MM.1S (cell line): Measurements from ENCODE around the gene PLXNA4.

ENCODE experiments used
- DNase-seq: peaks from one replicate; pipeline ENCODE4 v3.0.0-alpha.2; 2015
- H2AFZ ChIP-seq: fragments of 300-600 bp; sonication (generic); 2 replicates; pipeline ENCODE4 v1.6.0; 2016; ENCODE audit warnings: antibody characterized with exemption, low read length
- H3F3A ChIP-seq: fragments of 300-600 bp; sonication (generic); 2 replicates; pipeline ENCODE4 v1.6.1; 2016; ENCODE audit warnings: mild to moderate bottlenecking, antibody characterized with exemption, low read length, moderate library complexity, mixed read lengths; ENCODE audit not compliant: insufficient read depth
- H3K27ac ChIP-seq: fragments of 300-600 bp; sonication (generic); 2 replicates; pipeline ENCODE4 v1.5.1; 2016; ENCODE audit warnings: mild to moderate bottlenecking, low read length
- H3K27me3 ChIP-seq: fragments of 300-600 bp; sonication (generic); replicated peaks from 2 replicates; pipeline ENCODE4 v1.6.0; 2016; ENCODE audit warnings: low read length; ENCODE audit not compliant: insufficient read depth
- H3K36me3 ChIP-seq: fragments of 300-600 bp; sonication (generic); replicated peaks from 2 replicates; pipeline ENCODE4 v1.6.1; 2016; ENCODE audit warnings: mild to moderate bottlenecking, low read length, mixed read lengths; ENCODE audit not compliant: insufficient read depth
- H3K4me1 ChIP-seq: fragments of 300-600 bp; sonication (generic); 2 replicates; pipeline ENCODE4 v1.6.1; 2016; ENCODE audit warnings: low read length, mixed read lengths
- H3K4me2 ChIP-seq: fragments of 300-600 bp; sonication (generic); 2 replicates; pipeline ENCODE4 v1.6.0; 2016; ENCODE audit warnings: low read depth, low read length
- H3K4me3 ChIP-seq: fragments of 300-600 bp; sonication (generic); 2 replicates; pipeline ENCODE4 v1.5.1; 2016; ENCODE audit warnings: low read length, mixed read lengths
- H3K79me2 ChIP-seq: fragments of 300-600 bp; sonication (generic); 2 replicates; pipeline ENCODE4 v1.6.1; 2016; ENCODE audit warnings: mixed run types, low read length, mixed read lengths
- H3K9ac ChIP-seq: fragments of 300-600 bp; sonication (generic); 2 replicates; pipeline ENCODE4 v1.6.1; 2016; ENCODE audit warnings: low read length, mixed read lengths
- H3K9me2 ChIP-seq: fragments of 300-600 bp; sonication (generic); replicated peaks from 2 replicates; pipeline ENCODE4 v1.6.1; 2016; ENCODE audit warnings: mild to moderate bottlenecking, low read length, mixed read lengths; ENCODE audit not compliant: insufficient read depth
- H3K9me3 ChIP-seq: fragments of 300-600 bp; sonication (generic); replicated peaks from 2 replicates; pipeline ENCODE4 v1.6.1; 2016; ENCODE audit warnings: mild to moderate bottlenecking, low read length, mixed read lengths; ENCODE audit not compliant: insufficient read depth
- H4K20me1 ChIP-seq: fragments of 300-600 bp; sonication (generic); 2 replicates; pipeline ENCODE4 v1.6.1; 2016; ENCODE audit warnings: mild to moderate bottlenecking, low read length, moderate library complexity, mixed read lengths; ENCODE audit not compliant: insufficient read depth
- EZH2 ChIP-seq: fragments of 300-600 bp; sonication (generic); optimal IDR thresholded peaks from 2 replicates; pipeline ENCODE3; 2017; ENCODE audit warnings: low read depth, mild to moderate bottlenecking, antibody characterized with exemption, low read length, mixed read lengths
- EZH2phosphoT487 ChIP-seq: fragments of 300-600 bp; sonication (generic); IDR thresholded peaks from 2 replicates; pipeline ENCODE4 v1.6.1; 2018; ENCODE audit warnings: antibody characterized with exemption, low read length
- TF ChIP-seq, protein P1 (sequence below): fragments of 300-600 bp; sonication (generic); IDR thresholded peaks from 2 replicates; pipeline ENCODE4 v1.5.1; 2016; ENCODE audit warnings: antibody characterized with exemption, low read length, mixed read lengths

The PLXNA4 gene

DNA sequence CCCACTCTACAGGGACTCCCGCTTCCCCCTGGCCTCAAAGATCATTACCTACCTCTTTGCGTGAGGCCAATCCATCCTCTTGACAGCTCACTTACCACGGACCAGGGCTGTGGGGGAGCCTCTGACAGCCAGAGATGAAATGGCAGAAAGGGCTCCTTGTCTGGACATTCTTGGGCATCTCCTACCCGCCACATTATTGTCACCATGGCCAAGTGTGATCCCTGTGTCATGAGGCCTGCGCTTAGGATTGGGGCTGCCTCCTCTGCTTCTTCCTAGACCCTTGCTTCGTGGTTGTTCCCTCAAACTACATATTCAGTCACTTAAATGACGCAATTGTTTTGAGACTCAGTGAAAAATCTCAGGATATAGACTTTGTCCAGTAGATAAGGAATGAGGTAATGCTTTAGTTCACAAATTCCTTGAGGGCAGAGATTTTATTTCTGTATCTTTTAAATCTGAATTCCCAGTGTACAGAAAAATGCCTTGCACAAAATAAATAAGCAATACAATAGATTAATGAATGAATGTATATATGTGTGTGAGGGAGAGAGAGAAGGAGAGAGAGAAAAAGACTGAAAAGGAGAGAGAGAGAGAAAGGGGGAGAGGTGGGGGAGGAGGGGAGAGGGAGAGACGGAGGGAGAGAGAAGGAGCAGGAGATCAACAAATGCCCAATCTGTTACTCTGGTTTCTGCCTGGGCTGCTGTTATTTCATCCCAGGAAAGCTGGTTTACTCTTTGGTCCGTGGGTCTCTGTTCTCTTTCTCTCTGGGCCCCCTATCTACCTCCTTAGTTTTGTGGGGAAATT lies 159.0 kb downstream of the PLXNA4 start:
- Histone ChIP-seq H3K9ac (no peak overlapping the region), H3K27ac (no peak overlapping the region), H3K4me2 (no peak overlapping the region), H3K9me2 (no peaks in the 10 kb centered on the region), H2AFZ (no peak overlapping the region), H4K20me1 (no peaks in the 10 kb centered on the region), H3K9me3 (no peaks in the 10 kb centered on the region), H3K4me1 (no peaks in the 10 kb centered on the region), H3K36me3 (no peaks in the 10 kb centered on the region), H3F3A (no peaks in the 10 kb centered on the region), H3K4me3 (no peak overlapping the region), H3K27me3 (no peaks in the 10 kb centered on the region), H3K79me2 (no peaks in the 10 kb centered on the region)
- TF ChIP-seq, protein P1, sequence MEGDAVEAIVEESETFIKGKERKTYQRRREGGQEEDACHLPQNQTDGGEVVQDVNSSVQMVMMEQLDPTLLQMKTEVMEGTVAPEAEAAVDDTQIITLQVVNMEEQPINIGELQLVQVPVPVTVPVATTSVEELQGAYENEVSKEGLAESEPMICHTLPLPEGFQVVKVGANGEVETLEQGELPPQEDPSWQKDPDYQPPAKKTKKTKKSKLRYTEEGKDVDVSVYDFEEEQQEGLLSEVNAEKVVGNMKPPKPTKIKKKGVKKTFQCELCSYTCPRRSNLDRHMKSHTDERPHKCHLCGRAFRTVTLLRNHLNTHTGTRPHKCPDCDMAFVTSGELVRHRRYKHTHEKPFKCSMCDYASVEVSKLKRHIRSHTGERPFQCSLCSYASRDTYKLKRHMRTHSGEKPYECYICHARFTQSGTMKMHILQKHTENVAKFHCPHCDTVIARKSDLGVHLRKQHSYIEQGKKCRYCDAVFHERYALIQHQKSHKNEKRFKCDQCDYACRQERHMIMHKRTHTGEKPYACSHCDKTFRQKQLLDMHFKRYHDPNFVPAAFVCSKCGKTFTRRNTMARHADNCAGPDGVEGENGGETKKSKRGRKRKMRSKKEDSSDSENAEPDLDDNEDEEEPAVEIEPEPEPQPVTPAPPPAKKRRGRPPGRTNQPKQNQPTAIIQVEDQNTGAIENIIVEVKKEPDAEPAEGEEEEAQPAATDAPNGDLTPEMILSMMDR = no peak
- TF ChIP-seq EZH2phosphoT487 (no peak), EZH2 (no peak)
- no peak for DNase-seq

DNA sequence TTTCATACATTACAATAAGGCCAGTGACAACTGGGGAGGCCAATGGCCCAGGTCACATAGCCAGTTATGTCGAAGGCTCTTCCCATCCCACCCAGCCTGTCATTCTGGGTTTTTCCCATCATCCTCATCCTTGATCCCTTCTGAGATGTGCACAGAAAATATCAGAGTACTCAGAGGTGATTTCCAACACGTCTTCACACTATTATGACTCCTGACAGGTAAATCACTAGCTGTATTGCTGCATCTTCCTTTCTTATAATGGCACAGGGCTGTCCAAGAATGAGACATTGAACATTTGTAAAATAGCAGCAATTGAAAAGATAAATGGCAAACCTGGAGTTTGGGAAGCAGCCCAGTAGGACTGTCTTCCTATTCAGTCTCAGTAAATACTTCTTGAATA lies 159.9 kb downstream of the PLXNA4 start:
- no peak overlapping the region for H3K4me3 ChIP-seq
- no peaks in the 10 kb centered on the region for H3K9me2 ChIP-seq

DNA sequence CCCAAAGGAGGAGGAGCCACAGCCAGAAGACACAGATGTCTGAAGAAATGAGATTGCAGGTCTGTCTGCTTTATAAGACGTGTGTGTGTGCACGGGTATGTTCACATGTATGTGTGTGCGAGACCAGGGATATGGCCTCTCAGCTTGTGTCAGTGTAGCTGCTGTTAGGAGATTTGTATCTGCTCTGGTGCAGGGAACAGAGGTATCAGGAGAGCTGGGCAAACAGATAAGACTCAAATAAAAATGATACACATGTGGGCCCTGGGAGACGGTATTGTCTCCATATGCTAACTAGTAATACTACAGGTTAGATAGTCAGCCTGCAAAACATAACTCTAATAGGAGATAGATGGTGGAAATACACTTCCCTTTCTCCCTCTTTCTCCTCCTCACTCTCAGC lies 161.0 kb downstream of the PLXNA4 start:
- no peaks in the 10 kb centered on the region for H3K9me3 ChIP-seq
- H3F3A ChIP-seq = no peaks in the 10 kb centered on the region
- H3K27me3 ChIP-seq = no peaks in the 10 kb centered on the region
- no peak overlapping the region for H3K4me2 ChIP-seq
- H3K27ac ChIP-seq = no peak overlapping the region
- no peak overlapping the region for H2AFZ ChIP-seq
- H3K4me3 ChIP-seq = no peak overlapping the region
- H3K79me2 ChIP-seq = no peaks in the 10 kb centered on the region
- no peak overlapping the region for H3K9ac ChIP-seq
- H3K9me2 ChIP-seq = no peaks in the 10 kb centered on the region
- no peak for DNase-seq
- no peak for TF ChIP-seq EZH2phosphoT487
- H3K4me1 ChIP-seq = no peaks in the 10 kb centered on the region
- H4K20me1 ChIP-seq = no peaks in the 10 kb centered on the region
- H3K36me3 ChIP-seq = no peaks in the 10 kb centered on the region

More for the DNA sequence above, 159.9 kb downstream of the PLXNA4 start:
- Histone ChIP-seq H3K9me3 (no peaks in the 10 kb centered on the region), H3K79me2 (no peaks in the 10 kb centered on the region), H3F3A (no peaks in the 10 kb centered on the region), H3K27me3 (no peaks in the 10 kb centered on the region), H2AFZ (no peak overlapping the region), H4K20me1 (no peaks in the 10 kb centered on the region), H3K4me1 (no peaks in the 10 kb centered on the region), H3K36me3 (no peaks in the 10 kb centered on the region), H3K27ac (no peak overlapping the region), H3K4me2 (no peak overlapping the region), H3K9ac (no peak overlapping the region)
- TF ChIP-seq, protein P1 = no peak
- no peak for TF ChIP-seq EZH2phosphoT487
- no peak for TF ChIP-seq EZH2
- no peak for DNase-seq

DNA sequence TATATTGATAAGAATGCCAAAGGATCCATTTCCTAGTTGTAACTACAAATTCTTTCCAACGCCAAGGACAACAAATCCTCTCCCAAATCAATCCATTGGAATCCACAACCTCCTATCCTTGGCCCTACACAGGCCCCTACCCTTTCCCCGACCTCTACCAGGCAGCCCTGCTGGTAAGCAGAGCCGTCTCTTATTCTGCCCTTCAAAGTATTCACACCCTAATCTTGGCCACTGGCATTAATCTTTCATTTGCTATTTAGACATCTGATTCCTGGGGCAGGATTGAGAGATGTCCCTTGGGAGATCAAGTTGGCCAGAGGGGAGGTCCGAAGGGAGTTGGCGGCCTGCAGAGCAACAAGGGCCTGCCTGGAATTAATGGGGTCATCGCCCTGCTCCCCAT lies 161.4 kb downstream of the PLXNA4 start:
- no peak overlapping the region for H3K9ac ChIP-seq
- DNase-seq = no peak
- no peaks in the 10 kb centered on the region for H3F3A ChIP-seq
- no peak overlapping the region for H3K4me3 ChIP-seq
- H4K20me1 ChIP-seq = no peaks in the 10 kb centered on the region
- H3K27me3 ChIP-seq = no peaks in the 10 kb centered on the region
- no peaks in the 10 kb centered on the region for H3K9me2 ChIP-seq
- no peak overlapping the region for H3K27ac ChIP-seq
- no peaks in the 10 kb centered on the region for H3K9me3 ChIP-seq
- H3K4me1 ChIP-seq = no peaks in the 10 kb centered on the region
- no peaks in the 10 kb centered on the region for H3K79me2 ChIP-seq
- no peak for TF ChIP-seq EZH2
- TF ChIP-seq, protein P1 = no peak
- H3K36me3 ChIP-seq = no peaks in the 10 kb centered on the region
- H2AFZ ChIP-seq = no peak overlapping the region
- H3K4me2 ChIP-seq = no peak overlapping the region
